Smooth muscle cell (in vitro differentiated cells): ENCODE results near the gene PSD2. TPM values are rescaled to one million over a fixed set of nuclear protein-coding genes. Genes with fewer than 3 reads are reported as not detected.

Experiments
- DNase-seq: peaks from one replicate; lab custom pipeline; 2025; ENCODE audit not compliant: unreplicated experiment; lab: John Stamatoyannopoulos, UW
- H2AFZ ChIP-seq: fragments of 200-600 bp; sonication (generic); 2 replicates; pipeline ENCODE4 v1.6.0; 2016; ENCODE audit warnings: antibody characterized with exemption, low read depth, mild to moderate bottlenecking
- H3F3A ChIP-seq: fragments of 200-600 bp; sonication (generic); 2 replicates; pipeline ENCODE4 v1.6.0; 2017; ENCODE audit warnings: antibody characterized with exemption, low read depth
- H3K27ac ChIP-seq: fragments of 200-600 bp; sonication (generic); 2 replicates; pipeline ENCODE4 v1.5.1; 2016; ENCODE audit warnings: low read depth, mild to moderate bottlenecking
- H3K27me3 ChIP-seq: fragments of 200-600 bp; sonication (generic); 2 replicates; pipeline ENCODE4 v1.6.1; 2016; ENCODE audit warnings: low read depth, mild to moderate bottlenecking
- H3K36me3 ChIP-seq: fragments of 200-600 bp; sonication (generic); 2 replicates; pipeline ENCODE4 v1.5.1; 2016; ENCODE audit warnings: low read depth
- H3K4me1 ChIP-seq: fragments of 200-600 bp; sonication (generic); 2 replicates; pipeline ENCODE4 v1.5.1; 2016; ENCODE audit warnings: low read depth
- H3K4me2 ChIP-seq: fragments of 200-600 bp; sonication (generic); 2 replicates; pipeline ENCODE4 v1.6.0; 2016; ENCODE audit warnings: mild to moderate bottlenecking
- H3K4me3 ChIP-seq: fragments of 200-600 bp; sonication (generic); 2 replicates; pipeline ENCODE4 v1.5.1; 2016; ENCODE audit warnings: mild to moderate bottlenecking
- H3K79me2 ChIP-seq: fragments of 200-600 bp; sonication (generic); 2 replicates; pipeline ENCODE4 v1.6.0; 2016; ENCODE audit warnings: low read depth, mild to moderate bottlenecking
- H3K9ac ChIP-seq: fragments of 200-600 bp; sonication (generic); 2 replicates; pipeline ENCODE4 v1.6.0; 2016; ENCODE audit warnings: low read depth
- H3K9me3 ChIP-seq: fragments of 200-600 bp; sonication (generic); replicated peaks from 2 replicates; pipeline ENCODE4 v1.5.1; 2016; ENCODE audit warnings: low read depth
- H4K20me1 ChIP-seq: fragments of 200-600 bp; sonication (generic); 2 replicates; pipeline ENCODE4 v1.6.0; 2016; ENCODE audit warnings: low read depth
- CTCF ChIP-seq: fragments of 200-600 bp; sonication (generic); IDR thresholded peaks from 2 replicates; pipeline ENCODE4 v1.5.1; 2017; ENCODE audit warnings: borderline replicate concordance, mild to moderate bottlenecking, antibody characterized with exemption; ENCODE audit not compliant: insufficient read depth, poor library complexity, severe bottlenecking
- WGBS: methylation state at CpG from one replicate; pipeline ENCODE4 v1.1.7; 2016; ENCODE audit warnings: low lambda C conversion rate; 5-methylcytosine and 5-hydroxymethylcytosine counted together
- polyA plus RNA-seq: library from polyadenylated mRNA; unstranded; fragments of >200 nt; fragmentation: Nextera tagmentation; extraction: Ambion mirVana; gene quantifications from 2 replicates; pipeline ENCODE4 v1.2.1, GENCODE V29; 2016
- small RNA-seq: library from RNA; depleted of rRNA; stranded (forward); fragments of <200 nt; gene quantifications from one replicate; pipeline ENCODE3, GENCODE V24; 2014
- total RNA-seq: library from RNA; depleted of rRNA; stranded (reverse); fragments of >200 nt; gene quantifications from 2 replicates; pipeline ENCODE4 v1.2.3, GENCODE V29; 2014

Gene PSD2
- total and polyA plus RNA-seq, 2 experiments from 2014 or later: 0.54 to 0.81 TPM

GRCh38 chr5:139889410-139889809, 93.8 kb downstream of the PSD2 start:
- Histone ChIP-seq H2AFZ (no peak overlapping the region), H3K4me2 (no peak overlapping the region), H3K9me3 (no peaks in the 10 kb centered on the region), H3K4me3 (no peak overlapping the region), H3K4me1 (no peaks in the 10 kb centered on the region), H3K27ac (no peak overlapping the region), H3K9ac (no peak overlapping the region), H3K79me2 (no peaks in the 10 kb centered on the region), H3F3A (no peaks in the 10 kb centered on the region), H3K36me3 (no peaks in the 10 kb centered on the region), H4K20me1 (no peaks in the 10 kb centered on the region), H3K27me3 (no peaks in the 10 kb centered on the region)
- WGBS: 92% methylated on average over 2 of the region's 2 CpGs
- DNase-seq: no peak
- no peak for TF ChIP-seq CTCF

GRCh38 chr5:139893873-139894272, 98.3 kb downstream of the PSD2 start:
- no peak for TF ChIP-seq CTCF
- Histone ChIP-seq H3K36me3 (no peaks in the 10 kb centered on the region), H3K4me3 (no peak overlapping the region), H3K79me2 (no peaks in the 10 kb centered on the region), H3K9ac (no peak overlapping the region), H3K4me2 (peak overlapping the region; percentile 25), H3K4me1 (no peaks in the 10 kb centered on the region), H3K9me3 (no peaks in the 10 kb centered on the region), H3F3A (no peaks in the 10 kb centered on the region), H3K27ac (no peak overlapping the region), H4K20me1 (no peaks in the 10 kb centered on the region), H2AFZ (no peak overlapping the region), H3K27me3 (peaks cover 5% of the 10 kb centered on the region)
- no peak for DNase-seq
- 24% methylated on average over 9 of the region's 9 CpGs for WGBS

Small RNAs within 50 kb of the gene (small RNA-seq; reads per million reads assigned to genes)
- not detected for gene AC008667.4

Other genes starting within 250 kb of the PSD2 start
- gene UBE2D2, start 234.5 kb upstream of the PSD2 start, total RNA-seq: 69.3 and 76.5 TPM in 2 replicates
- gene UBE2D2, start 234.5 kb upstream of the PSD2 start, polyA plus RNA-seq: 174 and 200 TPM in 2 replicates
- gene CXXC5, start 147.5 kb upstream of the PSD2 start, total RNA-seq: 85.5 and 103 TPM in 2 replicates
- gene CXXC5, start 147.5 kb upstream of the PSD2 start, polyA plus RNA-seq: 139 and 175 TPM in 2 replicates
- gene NRG2, start 247.5 kb downstream of the PSD2 start, total RNA-seq: 0.09 and 0.40 TPM in 2 replicates
- gene NRG2, start 247.5 kb downstream of the PSD2 start, polyA plus RNA-seq: 0.11 and 0.25 TPM in 2 replicates